ENCODE measurements around the gene PRDX6.

The PRDX6 gene

GRCh38 chr1:173499729-173500128, 22.6 kb downstream of the PRDX6 start:
- H3K4me2 ChIP-seq (ENCODE audit: low read depth, low read length, poor library complexity, severe bottlenecking): no peak overlapping the region
- no peaks in the 10 kb centered on the region for H3K36me3 ChIP-seq (ENCODE audit: low read length)
- TF ChIP-seq EZH2phosphoT487 (conservative IDR thresholded peaks at IDR 0.05; ENCODE audit: low read length) (no peak), CTCF (IDR thresholded peaks at IDR 0.05; ENCODE audit: insufficient read depth, low read length, poor library complexity, severe bottlenecking) (no peak)
- H3K9me2 ChIP-seq (replicated peaks; ENCODE audit: insufficient read depth, low read length): no peaks in the 10 kb centered on the region
- H3K9ac ChIP-seq (ENCODE audit: low read length): no peak overlapping the region
- no peak overlapping the region for H3K4me3 ChIP-seq (ENCODE audit: insufficient read depth, low read length, poor library complexity, severe bottlenecking)
- no peak overlapping the region for H2AFZ ChIP-seq (ENCODE audit: low read depth, low read length, severe bottlenecking)
- no peak overlapping the region for H3K27ac ChIP-seq (ENCODE audit: low read depth, low read length)
- no peaks in the 10 kb centered on the region for H3F3A ChIP-seq (ENCODE audit: insufficient read depth)
- H3K79me2 ChIP-seq (ENCODE audit: insufficient read depth, low read length): no peaks in the 10 kb centered on the region
- H4K20me1 ChIP-seq (ENCODE audit: low read depth, low read length): no peaks in the 10 kb centered on the region
- H3K27me3 ChIP-seq (ENCODE audit: low read length): no peaks in the 10 kb centered on the region
- H3K9me3 ChIP-seq (ENCODE audit: insufficient read depth, low read length): peaks cover 9% of the 10 kb centered on the region; the same call in 1 of the 2 replicates

- H3K4me3 ChIP-seq (ENCODE audit: insufficient read depth, low read length, poor library complexity, severe bottlenecking): no peak overlapping the region
- no peak overlapping the region for H3K9ac ChIP-seq (ENCODE audit: low read length)
- H3F3A ChIP-seq (ENCODE audit: insufficient read depth): no peaks in the 10 kb centered on the region
- H3K9me2 ChIP-seq (replicated peaks; ENCODE audit: insufficient read depth, low read length): no peaks in the 10 kb centered on the region
- no peak overlapping the region for H3K27ac ChIP-seq (ENCODE audit: low read depth, low read length)
- H4K20me1 ChIP-seq (ENCODE audit: low read depth, low read length): no peaks in the 10 kb centered on the region
- no peak for TF ChIP-seq CTCF (IDR thresholded peaks at IDR 0.05; ENCODE audit: insufficient read depth, low read length, poor library complexity, severe bottlenecking)
- TF ChIP-seq EZH2phosphoT487 (conservative IDR thresholded peaks at IDR 0.05; ENCODE audit: low read length): no peak
- no peak overlapping the region for H2AFZ ChIP-seq (ENCODE audit: low read depth, low read length, severe bottlenecking)
- H3K4me2 ChIP-seq (ENCODE audit: low read depth, low read length, poor library complexity, severe bottlenecking): no peak overlapping the region
- peaks cover 5% of the 10 kb centered on the region; the same call in 1 of the 2 replicates for H3K9me3 ChIP-seq (ENCODE audit: insufficient read depth, low read length)
- no peaks in the 10 kb centered on the region for H3K79me2 ChIP-seq (ENCODE audit: insufficient read depth, low read length)
- H3K36me3 ChIP-seq (ENCODE audit: low read length): no peaks in the 10 kb centered on the region
- no peaks in the 10 kb centered on the region for H3K27me3 ChIP-seq (ENCODE audit: low read length)
These were observed 25.0 kb downstream of the PRDX6 start for GRCh38 chr1:173502104-173502503.

- H2AFZ ChIP-seq (ENCODE audit: low read depth, low read length, severe bottlenecking): no peak overlapping the region
- no peak for TF ChIP-seq EZH2phosphoT487 (conservative IDR thresholded peaks at IDR 0.05; ENCODE audit: low read length)
- TF ChIP-seq CTCF (IDR thresholded peaks at IDR 0.05; ENCODE audit: insufficient read depth, low read length, poor library complexity, severe bottlenecking): no peak
- H3K36me3 ChIP-seq (ENCODE audit: low read length): no peaks in the 10 kb centered on the region
- no peaks in the 10 kb centered on the region for H3K27me3 ChIP-seq (ENCODE audit: low read length)
- no peaks in the 10 kb centered on the region for H3K79me2 ChIP-seq (ENCODE audit: insufficient read depth, low read length)
- no peaks in the 10 kb centered on the region for H3K9me3 ChIP-seq (ENCODE audit: insufficient read depth, low read length)
- H3K4me2 ChIP-seq (ENCODE audit: low read depth, low read length, poor library complexity, severe bottlenecking): no peak overlapping the region
- no peak overlapping the region for H3K9ac ChIP-seq (ENCODE audit: low read length)
- no peaks in the 10 kb centered on the region for H3F3A ChIP-seq (ENCODE audit: insufficient read depth)
- H3K27ac ChIP-seq (ENCODE audit: low read depth, low read length): no peak overlapping the region
- H3K9me2 ChIP-seq (replicated peaks; ENCODE audit: insufficient read depth, low read length): no peaks in the 10 kb centered on the region
- H3K4me3 ChIP-seq (ENCODE audit: insufficient read depth, low read length, poor library complexity, severe bottlenecking): no peak overlapping the region
- H4K20me1 ChIP-seq (ENCODE audit: low read depth, low read length): no peaks in the 10 kb centered on the region
These were observed 26.3 kb downstream of the PRDX6 start for GRCh38 chr1:173503391-173503790.
